AML-193 (cell line): Measurements from ENCODE around the gene POMP.

Experiments
- DNase-seq, 2 experiments: peaks; one replicate each; lab custom pipeline; 2025; lab: John Stamatoyannopoulos, UW

POMP gene

GRCh38 chr13:28658796-28659620 lies at the start of gene POMP:
TSS of gene POMP (plus strand) at chr13:28659130. CDS start at chr13:28659185, 55 bp downstream.
- DNase-seq, result peak; percentile 73 to 74

GRCh38 chr13:28609381-28609780 lies 49.5 kb upstream of the POMP start:
- no peak for DNase-seq

- no peak for DNase-seq
Observed at GRCh38 chr13:28609926-28610325, 49.0 kb upstream of the POMP start.

- no peak for DNase-seq
Observed at GRCh38 chr13:28610996-28611395, 47.9 kb upstream of the POMP start.

DNA sequence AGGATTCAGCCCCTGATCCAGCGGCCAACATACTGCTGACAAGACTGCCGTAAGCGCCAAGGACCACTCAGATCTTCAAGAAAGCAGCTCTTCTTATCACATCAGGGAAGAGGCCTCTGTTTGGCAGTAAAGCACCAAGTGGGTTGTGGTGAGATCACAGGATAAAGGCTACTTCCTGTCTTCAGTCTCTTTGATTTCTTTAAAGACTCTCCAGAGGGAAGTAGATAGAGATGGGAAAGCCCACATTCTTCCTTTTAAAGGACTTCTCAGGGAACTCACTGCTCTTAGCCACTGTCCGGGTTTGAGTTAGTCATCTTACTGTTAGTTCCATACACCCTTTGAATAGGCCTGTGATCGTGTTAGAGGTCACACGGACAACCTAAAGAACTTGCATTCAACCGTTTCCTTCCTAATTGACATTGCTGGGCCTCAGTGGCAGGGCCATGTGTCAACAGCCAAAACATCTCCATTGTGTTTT lies 47.2 kb upstream of the POMP start:
- DNase-seq, result peak; percentile 55 to 66

- DNase-seq, result no peak
Observed at GRCh38 chr13:28613562-28613961, 45.4 kb upstream of the POMP start.

- DNase-seq, result no peak
Observed at GRCh38 chr13:28615916-28616446, 42.9 kb upstream of the POMP start.

- no peak for DNase-seq
Observed at GRCh38 chr13:28618230-28618994, 40.5 kb upstream of the POMP start.

DNA sequence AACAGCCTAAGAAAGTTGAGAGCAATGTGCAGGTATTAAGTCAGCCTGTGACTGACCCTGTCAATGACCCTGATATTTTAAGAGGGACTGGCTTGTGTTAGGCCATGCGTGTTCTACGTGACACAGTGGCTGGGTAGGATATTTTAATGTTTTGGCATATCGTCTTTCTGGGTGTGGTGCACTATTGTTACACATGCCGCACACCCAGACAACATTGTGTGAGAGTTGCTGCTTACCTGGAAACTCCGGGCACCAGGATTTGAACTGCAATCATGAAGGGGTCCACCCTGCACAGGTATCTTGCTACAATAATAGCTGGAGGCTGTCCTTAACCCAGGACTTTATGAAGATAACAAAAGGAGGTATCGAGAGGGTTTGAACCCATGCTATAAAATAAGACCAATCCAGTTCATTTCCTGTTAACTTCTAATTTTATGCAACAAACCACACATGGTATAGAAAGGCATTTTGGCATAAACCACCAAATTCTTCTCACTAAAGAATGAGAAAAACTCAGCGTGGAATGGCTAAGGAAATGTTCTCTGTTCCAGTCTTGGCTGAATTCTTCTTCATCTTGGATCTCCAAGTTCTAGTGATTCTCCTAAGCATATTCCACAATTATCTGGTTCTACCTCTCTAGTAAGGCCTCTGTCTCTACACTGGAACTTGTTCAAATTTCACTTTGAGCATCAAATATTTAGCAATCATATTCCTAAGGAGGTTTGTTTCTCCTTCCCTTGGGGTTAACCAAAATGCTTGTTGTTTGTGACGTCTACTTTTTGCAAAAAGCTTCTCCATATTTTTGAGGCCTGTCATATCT lies 38.7 kb upstream of the POMP start:
- DNase-seq, result no peak

DNA sequence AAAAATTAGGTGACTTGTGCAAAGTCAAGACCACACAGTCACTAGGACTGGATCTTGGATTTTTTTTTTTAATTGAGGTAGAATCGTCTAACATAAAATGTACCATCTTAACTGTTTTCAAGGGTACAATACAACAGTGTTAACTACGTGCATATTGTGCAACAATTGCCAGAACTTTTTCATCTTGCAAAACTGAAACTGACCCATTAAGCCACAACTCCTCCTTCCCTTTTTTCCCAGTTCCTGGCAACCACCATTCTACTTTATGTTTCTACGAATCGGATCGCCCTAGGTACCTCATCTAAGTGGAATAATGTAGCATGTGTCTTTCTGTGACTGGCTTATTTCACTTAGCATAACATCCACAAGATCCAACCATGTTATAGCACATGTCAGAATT lies 37.5 kb upstream of the POMP start:
- peak; percentile 68 to 74 for DNase-seq

DNA sequence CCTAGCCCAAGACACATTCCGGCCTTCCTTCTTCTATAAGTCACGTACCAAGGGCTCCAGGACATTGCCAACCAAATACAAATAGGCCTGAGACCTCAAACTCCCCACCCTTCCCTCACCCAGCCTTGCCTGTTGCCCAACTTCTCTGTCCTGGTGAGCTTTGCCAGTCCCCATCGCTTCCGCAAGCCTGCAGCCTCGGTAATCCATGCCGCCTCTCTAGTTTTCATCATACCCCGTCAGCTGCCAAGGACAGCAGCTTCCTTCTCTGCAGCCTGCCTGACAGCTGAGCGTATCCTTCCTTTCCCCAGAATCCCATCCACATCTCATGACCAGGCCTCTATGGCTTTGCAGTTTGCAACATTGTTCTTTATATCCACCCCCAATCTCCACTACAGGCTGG lies 36.6 kb upstream of the POMP start:
- peak; percentile 93 to 94 for DNase-seq

GRCh38 chr13:28623782-28624706 lies 34.9 kb upstream of the POMP start:
- peak in 1 of 2 experiments; percentile 4 for DNase-seq

GRCh38 chr13:28624707-28625432 lies 34.1 kb upstream of the POMP start:
- no peak for DNase-seq

GRCh38 chr13:28626266-28626665 lies 32.7 kb upstream of the POMP start:
- no peak for DNase-seq

DNA sequence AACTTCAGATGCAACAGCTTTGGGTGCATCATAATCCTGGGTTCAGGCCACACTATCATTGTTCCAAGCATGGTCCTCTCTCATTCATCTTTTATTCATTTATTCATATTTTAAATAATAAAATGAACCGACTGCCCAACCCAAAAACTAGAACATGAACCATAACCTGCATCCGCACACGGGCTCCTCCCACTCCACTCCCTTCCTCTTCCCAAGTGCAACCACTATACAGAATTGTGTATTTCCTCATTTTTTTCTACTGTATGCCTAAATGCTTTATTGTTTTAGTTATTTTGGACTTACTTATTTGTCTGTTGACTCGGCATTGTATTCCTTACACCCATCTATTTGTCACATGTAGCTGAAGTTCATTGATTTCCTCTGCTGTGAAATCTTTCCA lies 30.7 kb upstream of the POMP start:
- DNase-seq, result peak in 1 of 2 experiments; percentile 13

DNA sequence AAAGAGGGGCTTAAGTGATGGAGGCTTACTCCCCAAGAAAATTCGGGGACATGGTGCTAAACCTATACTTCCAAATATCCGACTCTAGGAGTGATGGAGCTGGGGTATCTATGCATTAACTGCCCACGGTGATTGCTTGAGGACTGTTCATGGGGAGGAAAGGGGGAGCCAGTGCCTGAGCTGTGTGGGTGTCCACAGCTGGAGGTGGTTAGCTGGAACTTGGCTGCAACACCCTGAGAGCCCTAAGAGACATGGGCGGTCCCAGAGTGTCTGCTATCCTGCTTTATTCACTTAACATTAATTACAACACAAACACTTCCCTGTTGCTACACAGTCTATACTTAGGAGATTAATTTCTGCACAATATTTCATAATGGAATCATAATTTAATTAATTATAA lies 28.1 kb upstream of the POMP start:
- no peak for DNase-seq

DNA sequence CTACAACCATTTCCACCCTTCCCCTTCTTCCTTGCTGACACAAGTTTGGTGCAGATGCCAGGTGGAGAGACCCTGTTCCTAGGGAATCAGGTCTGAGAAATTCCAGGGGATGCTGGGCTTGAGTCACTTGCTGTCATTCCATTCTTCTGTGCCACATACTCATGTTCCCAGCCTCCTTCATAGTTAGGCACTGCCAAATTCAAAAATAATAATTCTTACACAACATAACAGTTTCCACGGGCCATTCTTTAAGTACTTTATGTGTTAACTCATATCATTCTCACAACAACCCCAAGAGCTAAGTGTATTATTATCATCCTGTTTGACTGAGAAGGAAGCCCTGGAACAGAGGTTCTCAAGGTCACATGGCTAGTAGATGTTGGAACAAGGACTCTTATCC lies 27.1 kb upstream of the POMP start:
- no peak for DNase-seq

DNA sequence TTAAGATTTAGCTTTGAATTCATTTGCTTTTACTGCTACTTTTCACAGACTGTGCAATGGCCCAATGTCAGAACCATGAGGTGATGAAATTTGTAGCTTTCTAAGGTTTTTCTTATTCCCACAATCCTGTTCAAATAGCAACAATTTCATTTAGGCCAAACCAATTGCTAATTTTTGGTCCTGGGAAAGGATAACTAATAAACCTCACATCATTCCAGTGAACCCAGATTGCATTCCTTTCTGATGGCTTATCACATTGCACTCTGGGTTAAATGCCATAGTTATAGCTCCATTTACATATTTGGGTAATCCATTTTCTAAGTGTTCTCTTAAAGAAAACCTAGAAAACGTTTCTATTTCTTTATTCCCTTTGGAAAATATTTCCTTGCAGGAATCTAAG lies 22.9 kb upstream of the POMP start:
- no peak for DNase-seq

GRCh38 chr13:28636677-28637317 lies 22.1 kb upstream of the POMP start:
- peak; percentile 87 to 88 for DNase-seq
